Keratinocyte (primary cell): ENCODE measurements around the gene NALF2. TPM values are rescaled to one million over a fixed set of nuclear protein-coding genes. Genes with fewer than 3 reads are reported as not detected.

ENCODE experiments used
- DNase-seq: peaks from one replicate; pipeline ENCODE4 v3.0.0-alpha.2; 2011; ENCODE audit warnings: low read depth, missing footprints, low spot score
- FAIRE-seq: peaks from 2 replicates; lab custom pipeline; 2011; peaks lifted over from hg19 to GRCh38; lab: Jason Lieb, UNC
- H2AFZ ChIP-seq: 2 replicates; pipeline ENCODE4 v1.6.0; 2012; ENCODE audit warnings: low read length, control low read depth, inconsistent platforms; ENCODE audit not compliant: control insufficient read depth
- H3K27ac ChIP-seq: 2 replicates; pipeline ENCODE4 v1.5.1; 2011; ENCODE audit warnings: low read length; ENCODE audit not compliant: control insufficient read depth, insufficient read depth
- H3K27me3 ChIP-seq: 3 replicates; pipeline ENCODE4 v1.6.0; 2011; ENCODE audit warnings: low read length; ENCODE audit not compliant: control insufficient read depth, insufficient read depth; ENCODE audit errors: extremely low read depth
- H3K36me3 ChIP-seq, 2 experiments: 2 replicates in 1 of 2; 3 replicates in 1 of 2; pipeline ENCODE4 v1.5.1; 2011; ENCODE audit warnings: low read length in 2 of 2, mild to moderate bottlenecking in 1 of 2; ENCODE audit not compliant: control insufficient read depth in 2 of 2, insufficient read depth in 2 of 2; ENCODE audit errors: extremely low read depth in 1 of 2
- H3K4me1 ChIP-seq: 3 replicates; pipeline ENCODE4 v1.5.1; 2011; ENCODE audit warnings: low read length; ENCODE audit not compliant: control insufficient read depth, insufficient read depth; ENCODE audit errors: extremely low read depth
- H3K4me2 ChIP-seq: 3 replicates; pipeline ENCODE4 v1.6.0; 2011; ENCODE audit warnings: low read depth, low read length; ENCODE audit not compliant: control insufficient read depth, insufficient read depth; ENCODE audit errors: extremely low read depth
- H3K4me3 ChIP-seq, 3 experiments: fragments of 200-600 bp in 1 of 3; sonication (generic) in 1 of 3; 2 replicates in 2 of 3; 3 replicates in 1 of 3; pipeline ENCODE4 v1.5.1; 2011 to 2016; ENCODE audit warnings: low read length in 3 of 3, mild to moderate bottlenecking in 3 of 3, control low read depth in 2 of 3, inconsistent platforms in 1 of 3, low read depth in 1 of 3, mixed read lengths in 1 of 3, mixed run types in 1 of 3, moderate library complexity in 1 of 3; ENCODE audit not compliant: control insufficient read depth in 2 of 3, insufficient read depth in 2 of 3; ENCODE audit errors: extremely low read depth in 1 of 3
- H3K79me2 ChIP-seq: 2 replicates; pipeline ENCODE4 v1.6.0; 2012; ENCODE audit warnings: low read length; ENCODE audit not compliant: control insufficient read depth, insufficient read depth
- H3K9ac ChIP-seq: 3 replicates; pipeline ENCODE4 v1.6.0; 2011; ENCODE audit warnings: low read length; ENCODE audit not compliant: control insufficient read depth, insufficient read depth; ENCODE audit errors: extremely low read depth
- H3K9me1 ChIP-seq: 3 replicates; pipeline ENCODE4 v1.6.0; 2011; ENCODE audit warnings: low read length; ENCODE audit not compliant: control insufficient read depth, insufficient read depth; ENCODE audit errors: extremely low read depth
- H3K9me3 ChIP-seq: 2 replicates; pipeline ENCODE4 v1.5.1; 2012; ENCODE audit warnings: low read depth, low read length; ENCODE audit not compliant: control insufficient read depth
- H4K20me1 ChIP-seq: 3 replicates; pipeline ENCODE4 v1.6.0; 2011; ENCODE audit warnings: low read length; ENCODE audit not compliant: control insufficient read depth, insufficient read depth; ENCODE audit errors: extremely low read depth
- EZH2 ChIP-seq: IDR thresholded peaks from one replicate; pipeline ENCODE4 v1.6.1; 2012; ENCODE audit warnings: inconsistent platforms, mild to moderate bottlenecking, low read length, moderate library complexity
- dilution Hi-C: fragments of 300-500 bp; cut with MboI; formaldehyde crosslinking; loops from one replicate; pipeline ENCODE4 v1.7.0; 2020; ENCODE audit warnings: low sequenced_read_pairs; ENCODE audit not compliant: extremely low pct_ligation_motif_present
- polyA plus RNA-seq, 5 experiments: library from polyadenylated mRNA; depleted of rRNA in 3 of 5; stranded (reverse) in 3 of 5; stranded (forward) in 1 of 5; unstranded in 1 of 5; fragments of >200 nt; gene quantifications; 1 replicate in 1 of 5; 2 replicates in 3 of 5; 3 replicates in 1 of 5; pipeline versions ENCODE4 v1.2.1 to v1.2.3, GENCODE V29; 2011 to 2012; ENCODE audit warnings: missing spikeins in 2 of 5, low read depth in 1 of 5, low replicate concordance in 1 of 5
- TF ChIP-seq, protein P1 (sequence below), 3 experiments: IDR thresholded peaks in 1 of 3; conservative IDR thresholded peaks in 1 of 3; optimal IDR thresholded peaks in 1 of 3; 2 replicates in 2 of 3; 3 replicates in 1 of 3; pipeline versions ENCODE3 to v1.5.1; 2011; ENCODE audit warnings: low read length in 3 of 3, mild to moderate bottlenecking in 3 of 3, moderate library complexity in 2 of 3, control low read depth in 1 of 3, inconsistent platforms in 1 of 3; ENCODE audit not compliant: insufficient read depth in 2 of 3; ENCODE audit errors: extremely low read depth in 1 of 3

The NALF2 gene
- polyA plus RNA-seq, 1 donor (not counting 4 experiments of a cell fraction or from before 2014, with no cell fraction given): 2.5 TPM

DNA sequence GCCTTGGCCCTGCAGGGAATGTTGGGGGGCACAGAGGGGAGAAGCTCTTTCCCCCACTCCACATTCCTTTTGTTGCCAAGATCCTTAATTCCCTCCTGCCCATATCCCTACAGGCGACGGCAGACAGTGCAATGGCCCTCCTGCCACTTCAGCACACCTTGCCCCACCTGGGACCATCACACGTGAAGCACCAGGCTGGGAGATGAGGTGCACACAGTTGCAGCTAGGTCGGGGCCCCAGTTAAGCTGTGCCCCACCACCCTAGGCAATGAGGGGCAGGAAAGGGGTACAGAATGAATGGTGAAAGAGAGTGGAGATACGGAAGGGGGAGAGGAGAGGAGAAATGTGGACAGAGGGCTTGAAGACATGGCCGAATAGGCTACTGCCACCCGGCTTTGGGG lies 26.2 kb downstream of the NALF2 start:
- Histone ChIP-seq H3K36me3 (no peaks in the 10 kb centered on the region), H3K79me2 (no peaks in the 10 kb centered on the region), H3K9ac (no peak overlapping the region), H3K27me3 (no peaks in the 10 kb centered on the region), H3K9me1 (no peaks in the 10 kb centered on the region), H3K4me3 (no peak overlapping the region), H3K27ac (no peak overlapping the region), H3K9me3 (no peaks in the 10 kb centered on the region), H3K4me1 (no peaks in the 10 kb centered on the region), H3K4me2 (no peak overlapping the region), H4K20me1 (no peaks in the 10 kb centered on the region), H2AFZ (no peak overlapping the region)
- dilution Hi-C loops: no loop called here
- DNase-seq (no peak), FAIRE-seq (no peak)
- TF ChIP-seq EZH2: no peak
- TF ChIP-seq, protein P1, sequence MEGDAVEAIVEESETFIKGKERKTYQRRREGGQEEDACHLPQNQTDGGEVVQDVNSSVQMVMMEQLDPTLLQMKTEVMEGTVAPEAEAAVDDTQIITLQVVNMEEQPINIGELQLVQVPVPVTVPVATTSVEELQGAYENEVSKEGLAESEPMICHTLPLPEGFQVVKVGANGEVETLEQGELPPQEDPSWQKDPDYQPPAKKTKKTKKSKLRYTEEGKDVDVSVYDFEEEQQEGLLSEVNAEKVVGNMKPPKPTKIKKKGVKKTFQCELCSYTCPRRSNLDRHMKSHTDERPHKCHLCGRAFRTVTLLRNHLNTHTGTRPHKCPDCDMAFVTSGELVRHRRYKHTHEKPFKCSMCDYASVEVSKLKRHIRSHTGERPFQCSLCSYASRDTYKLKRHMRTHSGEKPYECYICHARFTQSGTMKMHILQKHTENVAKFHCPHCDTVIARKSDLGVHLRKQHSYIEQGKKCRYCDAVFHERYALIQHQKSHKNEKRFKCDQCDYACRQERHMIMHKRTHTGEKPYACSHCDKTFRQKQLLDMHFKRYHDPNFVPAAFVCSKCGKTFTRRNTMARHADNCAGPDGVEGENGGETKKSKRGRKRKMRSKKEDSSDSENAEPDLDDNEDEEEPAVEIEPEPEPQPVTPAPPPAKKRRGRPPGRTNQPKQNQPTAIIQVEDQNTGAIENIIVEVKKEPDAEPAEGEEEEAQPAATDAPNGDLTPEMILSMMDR (optimal IDR thresholded peaks at IDR 0.05 in 1 of 3, IDR thresholded peaks at IDR 0.05 in 1 of 3, conservative IDR thresholded peaks at IDR 0.05 in 1 of 3; ENCODE audit: extremely low read depth in 1 of 3, insufficient read depth in 2 of 3, low read length in 3 of 3): no peak

GRCh38 chrX:69531031-69531755 lies 27.1 kb downstream of the NALF2 start:
- Histone ChIP-seq H3K27ac (no peak overlapping the region), H3K79me2 (no peaks in the 10 kb centered on the region), H3K9me1 (no peaks in the 10 kb centered on the region), H2AFZ (no peak overlapping the region), H3K4me3 (no peak overlapping the region), H3K9ac (no peak overlapping the region), H3K9me3 (no peaks in the 10 kb centered on the region), H4K20me1 (no peaks in the 10 kb centered on the region), H3K4me2 (no peak overlapping the region), H3K36me3 (no peaks in the 10 kb centered on the region), H3K4me1 (no peaks in the 10 kb centered on the region), H3K27me3 (no peaks in the 10 kb centered on the region)
- FAIRE-seq: no peak
- no peak for TF ChIP-seq EZH2
- TF ChIP-seq, protein P1 (optimal IDR thresholded peaks at IDR 0.05 in 1 of 3, IDR thresholded peaks at IDR 0.05 in 1 of 3, conservative IDR thresholded peaks at IDR 0.05 in 1 of 3; ENCODE audit: extremely low read depth in 1 of 3, insufficient read depth in 2 of 3, low read length in 3 of 3): no peak
- no peak for DNase-seq
- dilution Hi-C loops: no loop called here
